Suprapubic skin (tissue), 4 donors: ENCODE measurements around the gene IFRD2. TPM values are rescaled to one million over a fixed set of nuclear protein-coding genes. Genes with fewer than 3 reads are reported as not detected.
A peak's percentile ranks its signal among the peaks of the same experiment; 100 is the strongest.

Source experiments
- DNase-seq, 2 donors: peaks; one replicate each; pipeline ENCODE4 v3.0.0-alpha.2; 2019; ENCODE audit warnings: low spot score in 2 of 2
- H3K27ac ChIP-seq: fragments of 200-600 bp; sonication (generic); one replicate; pipeline ENCODE4 v1.5.1; 2019
- H3K27me3 ChIP-seq: fragments of 200-600 bp; sonication (generic); one replicate; pipeline ENCODE4 v1.5.1; 2019
- H3K36me3 ChIP-seq: fragments of 200-600 bp; sonication (generic); one replicate; pipeline ENCODE4 v1.5.1; 2019
- H3K4me1 ChIP-seq: fragments of 200-600 bp; sonication (generic); one replicate; pipeline ENCODE4 v1.5.1; 2019
- H3K4me3 ChIP-seq: fragments of 200-600 bp; sonication (generic); one replicate; pipeline ENCODE4 v1.5.1; 2019; ENCODE audit warnings: mild to moderate bottlenecking
- H3K9me3 ChIP-seq: fragments of 200-600 bp; sonication (generic); one replicate; pipeline ENCODE4 v1.5.1; 2019
- EP300 ChIP-seq: sonication (generic); formaldehyde crosslinking; IDR thresholded peaks from one replicate; pipeline ENCODE4 v1.6.1; 2017; ENCODE audit warnings: antibody characterized with exemption
- POLR2A ChIP-seq, 2 donors: fragments of 450-650 bp; IDR thresholded peaks; one replicate each; pipeline ENCODE4 v1.6.1; 2017; ENCODE audit warnings: antibody characterized with exemption in 2 of 2, mild to moderate bottlenecking in 2 of 2, moderate library complexity in 2 of 2
- POLR2AphosphoS5 ChIP-seq, 3 donors: sonication (generic); formaldehyde crosslinking; IDR thresholded peaks; one replicate each; pipeline ENCODE4 v1.6.1; 2017; ENCODE audit warnings: antibody characterized with exemption in 3 of 3
- WGBS: methylation state at CpG from one replicate; pipeline ENCODE4 v1.1.5; 2018; 5-methylcytosine and 5-hydroxymethylcytosine counted together
- total RNA-seq, 4 donors: library from RNA; depleted of rRNA; stranded (reverse); fragments of >200 nt; gene quantifications; one replicate each; pipeline ENCODE4 v1.1.0, GENCODE V29; 2016
- TF ChIP-seq, protein P1 (sequence below), 2 donors: fragments of 200-600 bp in 1 of 2; fragments of 450-650 bp in 1 of 2; sonication (generic) in 1 of 2; IDR thresholded peaks; one replicate each; pipeline ENCODE4 v1.5.1; 2016 to 2019; ENCODE audit warnings: antibody characterized with exemption in 2 of 2, mild to moderate bottlenecking in 1 of 2, moderate library complexity in 1 of 2

IFRD2 gene
- total RNA-seq, 4 donors from 2014 or later: 56.3 to 84.9 (median 75.2) TPM

DNA sequence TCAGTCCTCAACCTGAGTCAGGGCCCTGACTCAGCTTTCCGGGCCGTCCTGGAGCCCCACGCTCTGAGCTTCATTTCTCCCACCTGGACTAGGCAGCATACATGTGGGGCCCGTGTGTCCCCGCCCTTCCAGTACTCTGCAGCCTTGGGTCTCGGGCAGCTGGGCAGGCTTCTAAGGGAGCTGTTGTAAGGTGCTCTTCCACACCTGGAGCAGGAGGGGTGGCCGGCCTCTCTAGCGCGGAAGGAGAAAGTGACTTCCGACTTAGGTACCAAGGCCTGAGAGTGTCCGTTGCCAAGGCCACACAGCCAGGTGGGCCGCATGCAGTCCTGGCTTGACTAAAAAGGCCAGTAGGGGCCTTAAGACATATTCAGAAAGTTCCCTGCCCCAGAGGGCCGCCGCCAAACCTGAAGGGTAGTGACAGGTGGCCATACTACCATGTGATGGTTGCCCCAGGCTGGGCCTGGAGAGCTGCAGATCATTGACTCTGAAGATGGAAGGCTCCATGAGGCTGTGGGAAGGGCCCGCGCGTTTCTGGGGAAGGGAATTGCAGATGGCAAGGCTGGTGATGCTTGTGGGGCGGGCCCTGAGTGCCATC, 32.7 kb downstream of the IFRD2 start:
- Histone ChIP-seq H3K4me1 (peaks cover 65% of the 10 kb centered on the region), H3K9me3 (no peaks in the 10 kb centered on the region), H3K27me3 (no peaks in the 10 kb centered on the region), H3K36me3 (peaks cover 26% of the 10 kb centered on the region), H3K27ac (peak overlapping the region; percentile 91), H3K4me3 (peak overlapping the region; percentile 58)
- DNase-seq: no peak
- WGBS: 61% methylated on average over 14 of the region's 18 CpGs
- TF ChIP-seq POLR2A (IDR thresholded peaks at IDR 0.05): peak in 1 of 2 donors; percentile 3
- no peak for TF ChIP-seq EP300

DNA sequence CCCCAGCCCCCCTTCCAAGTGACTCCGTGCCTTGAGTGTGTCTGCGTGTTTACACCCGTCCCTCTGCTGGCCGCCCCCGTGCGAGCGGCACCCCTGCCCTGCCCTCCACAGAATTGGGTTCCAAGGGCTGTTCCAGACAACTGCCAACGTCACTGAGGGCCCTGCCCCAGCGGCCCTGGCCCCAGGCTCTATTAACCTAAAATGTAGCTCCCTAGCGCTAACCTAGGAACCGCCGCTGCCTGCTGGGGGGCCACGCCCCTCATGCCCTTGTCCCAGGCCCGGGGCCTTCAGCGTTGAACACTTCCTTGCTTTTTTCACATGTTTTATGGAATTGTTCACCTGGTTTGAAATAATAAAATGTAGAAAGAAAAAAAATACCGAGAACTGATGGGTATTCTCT, 33.2 kb downstream of the IFRD2 start:
- H3K4me1 ChIP-seq: peaks cover 65% of the 10 kb centered on the region
- H3K27ac ChIP-seq: peak overlapping the region; percentile 91
- no peak for DNase-seq

DNA sequence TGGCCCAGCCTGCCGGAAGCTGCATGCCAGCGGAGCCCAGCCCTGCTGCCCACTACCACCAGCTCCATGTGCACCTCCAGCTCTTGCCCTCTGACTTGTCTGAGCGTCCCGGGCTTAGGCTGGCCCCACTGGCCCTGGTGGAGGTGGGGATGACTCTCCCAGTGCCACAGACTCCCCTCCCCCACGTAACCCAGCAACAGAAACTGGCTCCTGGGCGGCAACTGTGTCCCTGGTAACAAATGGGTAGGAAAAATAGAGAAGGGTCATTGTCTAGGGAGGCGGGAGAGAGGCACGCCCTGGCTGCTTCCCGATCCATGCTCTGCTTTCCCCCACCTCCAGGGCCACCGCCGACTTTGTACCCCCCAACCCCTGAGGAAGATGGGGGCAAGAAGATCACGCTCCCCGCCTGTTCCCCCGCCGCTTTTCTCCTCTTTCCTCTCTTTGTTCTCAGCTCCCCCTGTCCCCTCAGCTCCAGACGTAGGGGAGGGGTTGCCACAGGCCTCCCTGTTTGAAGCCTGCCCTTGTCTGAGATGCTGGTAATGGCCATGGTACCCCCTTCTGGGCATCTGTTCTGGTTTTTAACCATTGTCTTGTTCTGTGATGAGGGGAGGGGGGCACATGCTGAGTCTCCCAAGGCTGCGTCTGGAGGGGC, 34.1 kb downstream of the IFRD2 start:
- Histone ChIP-seq H3K27me3 (no peaks in the 10 kb centered on the region), H3K4me1 (peaks cover 60% of the 10 kb centered on the region), H3K36me3 (peaks cover 26% of the 10 kb centered on the region), H3K27ac (peak overlapping the region; percentile 45), H3K9me3 (no peaks in the 10 kb centered on the region), H3K4me3 (no peak overlapping the region)
- TF ChIP-seq EP300 (no peak), POLR2AphosphoS5 (IDR thresholded peaks at IDR 0.05) (no peak), POLR2A (IDR thresholded peaks at IDR 0.05) (no peak)
- TF ChIP-seq, protein P1, sequence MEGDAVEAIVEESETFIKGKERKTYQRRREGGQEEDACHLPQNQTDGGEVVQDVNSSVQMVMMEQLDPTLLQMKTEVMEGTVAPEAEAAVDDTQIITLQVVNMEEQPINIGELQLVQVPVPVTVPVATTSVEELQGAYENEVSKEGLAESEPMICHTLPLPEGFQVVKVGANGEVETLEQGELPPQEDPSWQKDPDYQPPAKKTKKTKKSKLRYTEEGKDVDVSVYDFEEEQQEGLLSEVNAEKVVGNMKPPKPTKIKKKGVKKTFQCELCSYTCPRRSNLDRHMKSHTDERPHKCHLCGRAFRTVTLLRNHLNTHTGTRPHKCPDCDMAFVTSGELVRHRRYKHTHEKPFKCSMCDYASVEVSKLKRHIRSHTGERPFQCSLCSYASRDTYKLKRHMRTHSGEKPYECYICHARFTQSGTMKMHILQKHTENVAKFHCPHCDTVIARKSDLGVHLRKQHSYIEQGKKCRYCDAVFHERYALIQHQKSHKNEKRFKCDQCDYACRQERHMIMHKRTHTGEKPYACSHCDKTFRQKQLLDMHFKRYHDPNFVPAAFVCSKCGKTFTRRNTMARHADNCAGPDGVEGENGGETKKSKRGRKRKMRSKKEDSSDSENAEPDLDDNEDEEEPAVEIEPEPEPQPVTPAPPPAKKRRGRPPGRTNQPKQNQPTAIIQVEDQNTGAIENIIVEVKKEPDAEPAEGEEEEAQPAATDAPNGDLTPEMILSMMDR (IDR thresholded peaks at IDR 0.05): no peak
- DNase-seq: no peak
- WGBS: 83% methylated on average over 15 of the region's 17 CpGs

More for the DNA sequence above, 33.2 kb downstream of the IFRD2 start:
- TF ChIP-seq POLR2A (IDR thresholded peaks at IDR 0.05) (no peak), EP300 (no peak), POLR2AphosphoS5 (IDR thresholded peaks at IDR 0.05) (no peak)
- TF ChIP-seq, protein P1 (IDR thresholded peaks at IDR 0.05): no peak
- Histone ChIP-seq H3K36me3 (peaks cover 26% of the 10 kb centered on the region), H3K9me3 (no peaks in the 10 kb centered on the region), H3K27me3 (no peaks in the 10 kb centered on the region), H3K4me3 (no peak overlapping the region)
- 42% methylated on average over 16 of the region's 16 CpGs for WGBS

DNA sequence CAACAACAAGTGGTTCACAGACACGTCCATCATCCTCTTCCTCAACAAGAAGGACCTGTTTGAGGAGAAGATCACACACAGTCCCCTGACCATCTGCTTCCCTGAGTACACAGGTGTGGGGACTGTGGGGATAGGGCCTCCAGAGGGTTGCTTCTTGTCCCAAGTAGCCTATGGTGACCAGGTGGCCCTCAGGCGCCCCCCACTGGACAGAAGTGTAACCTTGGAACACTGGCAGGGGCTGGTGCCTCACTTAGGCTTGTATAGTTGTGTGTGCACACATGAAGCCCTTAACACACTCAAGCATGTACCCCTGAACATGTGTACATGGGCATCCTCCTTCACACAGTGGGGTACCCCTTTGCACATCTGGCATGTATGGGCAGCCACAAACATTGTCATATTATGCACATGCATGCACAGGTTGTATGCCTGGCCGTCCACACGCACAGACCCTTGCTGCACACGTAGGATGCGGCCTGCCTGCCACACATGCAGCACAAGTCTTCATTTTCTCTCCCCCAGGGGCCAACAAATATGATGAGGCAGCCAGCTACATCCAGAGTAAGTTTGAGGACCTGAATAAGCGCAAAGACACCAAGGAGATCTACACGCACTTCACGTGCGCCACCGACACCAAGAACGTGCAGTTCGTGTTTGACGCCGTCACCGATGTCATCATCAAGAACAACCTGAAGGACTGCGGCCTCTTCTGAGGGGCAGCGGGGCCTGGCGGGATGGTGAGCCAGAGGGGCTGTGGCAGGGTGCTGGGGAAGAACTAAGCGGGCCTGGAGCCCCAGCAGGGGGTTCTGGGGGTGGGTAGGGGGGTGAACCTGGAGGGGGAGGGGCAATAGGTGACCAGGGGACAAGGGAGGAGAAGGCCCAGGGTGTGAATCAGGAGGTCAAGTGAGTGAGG, 35.0 kb downstream of the IFRD2 start:
- peaks cover 34% of the 10 kb centered on the region for H3K36me3 ChIP-seq
- no peaks in the 10 kb centered on the region for H3K27me3 ChIP-seq
- no peak for TF ChIP-seq POLR2AphosphoS5 (IDR thresholded peaks at IDR 0.05)
- TF ChIP-seq, protein P1 (IDR thresholded peaks at IDR 0.05): peak; percentile 13 to 32
- 86% methylated on average over 16 of the region's 20 CpGs for WGBS
- no peak overlapping the region for H3K4me3 ChIP-seq
- no peaks in the 10 kb centered on the region for H3K9me3 ChIP-seq
- H3K4me1 ChIP-seq: peaks cover 60% of the 10 kb centered on the region
- peak overlapping the region; percentile 29 for H3K27ac ChIP-seq
- no peak for DNase-seq

DNA sequence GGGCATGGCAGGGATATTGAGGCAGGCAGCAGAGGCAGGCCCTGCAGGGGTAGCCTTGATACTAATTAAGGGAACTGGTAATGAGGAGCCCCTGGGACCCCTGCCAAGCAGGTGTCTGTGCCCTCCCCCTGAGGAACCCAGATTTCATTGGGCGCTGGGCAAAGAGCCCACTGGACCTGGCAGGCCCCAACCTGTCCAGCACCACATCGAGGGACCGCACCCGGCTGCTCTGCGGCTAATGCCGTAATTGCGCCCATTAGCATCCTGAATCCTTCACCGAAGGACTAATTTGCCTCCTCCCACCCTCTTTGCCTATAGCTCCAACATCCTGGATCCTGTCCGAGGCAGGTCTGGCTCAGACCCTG, 37.0 kb downstream of the IFRD2 start:
- H3K27ac ChIP-seq: peak overlapping the region; percentile 79
- TF ChIP-seq POLR2AphosphoS5 (IDR thresholded peaks at IDR 0.05) (no peak), EP300 (no peak), POLR2A (IDR thresholded peaks at IDR 0.05) (no peak)
- TF ChIP-seq, protein P1 (IDR thresholded peaks at IDR 0.05): no peak
- H3K4me3 ChIP-seq: no peak overlapping the region
- H3K36me3 ChIP-seq: peaks cover 39% of the 10 kb centered on the region
- no peak for DNase-seq
- H3K27me3 ChIP-seq: no peaks in the 10 kb centered on the region
- 42% methylated on average over 4 of the region's 9 CpGs for WGBS
- no peaks in the 10 kb centered on the region for H3K9me3 ChIP-seq
- H3K4me1 ChIP-seq: peaks cover 65% of the 10 kb centered on the region
